G401.6 (cell line): ENCODE results near the gene EBF3.

Source experiments
- FAIRE-seq: peaks from 2 replicates; lab custom pipeline; 2012; peaks lifted over from hg19 to GRCh38; lab: Jason Lieb, UNC

Gene EBF3

GRCh38 chr10:129912166-129912917 is 51.7 kb downstream of the EBF3 start:
- FAIRE-seq = no peak

- FAIRE-seq = no peak
Measured at GRCh38 chr10:129911451-129912165, 52.5 kb downstream of the EBF3 start.

- FAIRE-seq = no peak
Measured at GRCh38 chr10:129910861-129911260, 53.2 kb downstream of the EBF3 start.

- no peak for FAIRE-seq
Measured at GRCh38 chr10:129909531-129910256, 54.4 kb downstream of the EBF3 start.

GRCh38 chr10:129909080-129909479 is 55.0 kb downstream of the EBF3 start:
- no peak for FAIRE-seq

- no peak for FAIRE-seq
Measured at GRCh38 chr10:129908406-129908805, 55.7 kb downstream of the EBF3 start.

- FAIRE-seq = no peak
Measured at GRCh38 chr10:129905553-129905952, 58.5 kb downstream of the EBF3 start.

- no peak for FAIRE-seq
Measured at GRCh38 chr10:129904323-129904722, 59.8 kb downstream of the EBF3 start.

GRCh38 chr10:129901389-129902006 is 62.6 kb downstream of the EBF3 start:
- no peak for FAIRE-seq

GRCh38 chr10:129900825-129901224 is 63.2 kb downstream of the EBF3 start:
- no peak for FAIRE-seq

GRCh38 chr10:129899276-129900130 is 64.6 kb downstream of the EBF3 start:
- FAIRE-seq = no peak

- no peak for FAIRE-seq
Measured at GRCh38 chr10:129898706-129899268, 65.3 kb downstream of the EBF3 start.

- no peak for FAIRE-seq
Measured at GRCh38 chr10:129897871-129898626, 66.0 kb downstream of the EBF3 start.

GRCh38 chr10:129896860-129897200 is 67.2 kb downstream of the EBF3 start:
- no peak for FAIRE-seq

- no peak for FAIRE-seq
Measured at GRCh38 chr10:129896136-129896859, 67.8 kb downstream of the EBF3 start.

GRCh38 chr10:129895811-129896135 is 68.3 kb downstream of the EBF3 start:
- FAIRE-seq = no peak

- FAIRE-seq = no peak
Measured at GRCh38 chr10:129894698-129895097, 69.4 kb downstream of the EBF3 start.

- FAIRE-seq = no peak
Measured at GRCh38 chr10:129893104-129894089, 70.7 kb downstream of the EBF3 start.

GRCh38 chr10:129892548-129893052 is 71.5 kb downstream of the EBF3 start:
- no peak for FAIRE-seq
